Measurements from ENCODE around the gene DYSF.

Gene DYSF

GRCh38 chr2:71683070-71683469, 229.7 kb downstream of the DYSF start:
- in situ Hi-C loops (cut with HindIII; ENCODE audit: low sequenced_read_pairs), result no loop called here

- in situ Hi-C loops (cut with HindIII; ENCODE audit: low sequenced_read_pairs), result no loop called here
These were observed 230.3 kb downstream of the DYSF start for GRCh38 chr2:71683666-71684065.

DNA sequence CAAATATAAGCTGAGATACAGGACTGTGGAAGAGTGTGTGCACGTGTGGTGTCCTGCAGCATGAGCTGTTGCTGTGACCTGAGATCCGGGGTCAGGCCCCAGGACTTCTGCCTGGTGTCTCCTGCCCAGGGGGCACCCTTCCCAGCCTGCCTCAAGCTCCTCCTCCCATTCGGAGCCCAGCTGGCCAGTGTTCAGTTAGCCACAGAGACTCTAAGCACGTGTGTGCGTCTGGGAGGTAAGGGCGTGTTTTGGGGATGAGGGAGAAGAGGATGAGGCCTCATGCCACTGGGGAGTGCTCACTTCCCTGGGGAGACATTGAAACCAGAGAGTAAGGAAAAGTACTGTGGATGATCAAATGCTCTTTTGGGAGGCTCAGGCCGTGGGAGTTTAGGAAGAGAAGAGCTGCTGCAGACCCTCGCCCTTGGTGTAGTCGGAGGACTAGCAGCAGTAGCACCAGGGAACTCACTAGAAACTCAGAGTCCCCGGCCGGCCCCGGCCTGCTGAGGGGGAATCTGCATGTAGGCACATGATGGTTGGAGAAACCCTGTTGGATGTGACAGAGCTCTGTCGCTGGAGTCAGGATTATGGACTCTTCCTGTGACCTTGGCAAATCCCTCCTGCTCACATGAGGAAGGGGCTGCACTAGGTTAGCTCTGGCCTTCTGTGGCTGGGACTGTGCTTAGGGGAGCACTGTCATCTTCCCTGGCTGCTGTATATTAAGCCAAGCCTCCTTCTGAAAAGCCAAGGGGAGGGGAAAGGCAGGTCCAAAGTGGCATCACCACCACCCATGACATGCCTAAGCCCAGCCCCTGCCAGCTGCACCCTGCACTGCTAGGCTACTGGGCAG, 231.1 kb downstream of the DYSF start:
- in situ Hi-C loops (cut with HindIII; ENCODE audit: low sequenced_read_pairs), result no loop called here

- in situ Hi-C loops (cut with HindIII; ENCODE audit: low sequenced_read_pairs), result no loop called here
These were observed 231.9 kb downstream of the DYSF start for GRCh38 chr2:71685073-71685848.

GRCh38 chr2:71685941-71686611, 232.7 kb downstream of the DYSF start:
- in situ Hi-C loops (cut with HindIII; ENCODE audit: low sequenced_read_pairs), result no loop called here

GRCh38 chr2:71686781-71687180, 233.4 kb downstream of the DYSF start:
- in situ Hi-C loops (cut with HindIII; ENCODE audit: low sequenced_read_pairs), result no loop called here

GRCh38 chr2:71687412-71687811, 234.1 kb downstream of the DYSF start:
- in situ Hi-C loops (cut with HindIII; ENCODE audit: low sequenced_read_pairs), result no loop called here

DNA sequence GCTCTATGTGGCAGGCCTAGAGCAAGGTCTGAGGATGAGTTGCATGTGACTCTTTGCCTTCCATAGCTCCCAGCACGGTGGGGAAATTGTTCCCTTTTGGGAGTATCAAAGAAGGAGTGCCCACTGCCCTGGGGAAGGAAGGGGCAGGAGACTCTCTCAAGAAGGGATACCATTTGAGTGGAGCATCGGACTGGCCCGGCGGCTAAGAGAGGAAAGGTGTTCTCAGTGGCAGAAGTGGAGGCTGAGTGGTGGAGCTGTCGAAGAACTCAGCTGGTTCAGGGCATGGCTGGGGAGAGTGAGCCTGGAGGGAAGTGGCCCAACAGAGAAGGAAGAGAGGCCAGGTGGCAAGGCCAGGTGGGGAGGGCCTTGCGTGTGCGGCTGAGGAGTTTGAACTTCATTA, 235.2 kb downstream of the DYSF start:
- in situ Hi-C loops (cut with HindIII; ENCODE audit: low sequenced_read_pairs), result no loop called here

GRCh38 chr2:71689393-71689792, 236.0 kb downstream of the DYSF start:
- in situ Hi-C loops (cut with HindIII; ENCODE audit: low sequenced_read_pairs), result no loop called here

DNA sequence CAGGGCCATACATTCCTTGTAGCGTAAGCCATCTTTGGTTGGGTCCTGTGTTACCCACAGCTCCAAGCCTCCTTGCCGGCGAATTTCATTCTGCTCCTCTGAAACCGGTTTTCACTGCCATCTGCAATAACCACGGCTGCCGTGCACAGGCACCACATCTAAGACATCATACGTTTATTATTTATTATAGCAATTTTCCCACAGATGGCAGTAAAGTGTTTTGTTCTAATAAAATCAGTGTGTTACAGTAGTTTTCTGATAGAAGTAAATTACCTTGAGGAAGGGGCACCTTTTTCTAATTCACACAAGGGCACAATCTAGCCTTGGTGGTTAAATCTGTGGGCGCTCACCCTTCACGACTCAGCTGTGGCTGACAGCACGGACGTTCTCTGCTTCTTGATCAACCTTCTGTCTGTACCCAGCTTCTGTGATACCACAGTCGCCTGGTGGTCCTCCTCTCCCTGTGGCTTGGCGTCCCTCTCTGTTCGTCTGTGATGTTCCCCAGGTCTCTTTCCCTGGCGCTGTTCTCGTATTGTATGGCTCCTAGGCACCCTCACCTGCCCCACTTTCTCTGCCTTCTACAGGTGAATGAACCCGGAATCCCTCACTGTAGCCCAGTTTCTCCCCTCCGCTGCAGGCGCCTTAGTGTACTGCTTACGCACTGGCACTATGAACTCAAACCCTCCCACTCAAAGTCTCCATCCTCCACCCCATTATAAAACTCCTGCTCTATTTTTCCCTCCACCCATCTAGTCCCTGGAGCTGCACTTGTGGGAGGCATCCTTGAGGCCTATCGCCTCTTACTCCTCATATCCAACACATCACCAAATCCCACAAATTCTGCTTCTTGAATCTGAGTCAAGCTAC, 236.8 kb downstream of the DYSF start:
- in situ Hi-C loops (cut with HindIII; ENCODE audit: low sequenced_read_pairs), result no loop called here

DNA sequence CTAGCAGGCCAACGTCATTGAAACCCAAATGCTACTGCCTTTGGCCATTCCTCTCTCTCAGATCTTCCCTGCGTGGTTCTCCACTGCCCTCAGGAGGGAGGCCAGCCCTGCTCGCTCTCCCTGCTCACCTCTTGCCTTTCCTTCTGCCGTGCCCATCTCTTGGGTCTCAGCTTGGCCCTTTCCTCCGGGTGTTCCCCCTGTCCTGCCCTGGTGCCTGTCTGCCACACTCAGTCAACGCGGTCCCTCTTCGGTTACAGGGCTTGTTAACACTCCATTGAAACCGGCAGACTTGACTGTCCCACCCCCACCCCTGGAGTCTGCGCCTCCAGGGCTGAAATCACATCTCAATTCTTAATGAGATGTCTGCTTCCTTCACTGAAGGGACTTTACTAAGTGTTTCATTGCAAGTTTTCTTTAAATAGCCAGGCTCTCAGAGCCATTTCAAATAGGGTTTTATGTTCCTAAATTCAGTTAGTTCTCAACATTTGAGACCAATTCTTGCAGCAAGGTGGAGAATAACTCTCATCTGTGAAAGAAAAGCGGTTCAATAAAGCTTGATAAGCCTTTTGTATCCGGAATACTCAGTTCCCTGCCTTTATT, 237.6 kb downstream of the DYSF start:
- in situ Hi-C loops (cut with HindIII; ENCODE audit: low sequenced_read_pairs), result no loop called here

GRCh38 chr2:71691747-71692441, 238.5 kb downstream of the DYSF start:
- in situ Hi-C loops (cut with HindIII; ENCODE audit: low sequenced_read_pairs), result no loop called here

DNA sequence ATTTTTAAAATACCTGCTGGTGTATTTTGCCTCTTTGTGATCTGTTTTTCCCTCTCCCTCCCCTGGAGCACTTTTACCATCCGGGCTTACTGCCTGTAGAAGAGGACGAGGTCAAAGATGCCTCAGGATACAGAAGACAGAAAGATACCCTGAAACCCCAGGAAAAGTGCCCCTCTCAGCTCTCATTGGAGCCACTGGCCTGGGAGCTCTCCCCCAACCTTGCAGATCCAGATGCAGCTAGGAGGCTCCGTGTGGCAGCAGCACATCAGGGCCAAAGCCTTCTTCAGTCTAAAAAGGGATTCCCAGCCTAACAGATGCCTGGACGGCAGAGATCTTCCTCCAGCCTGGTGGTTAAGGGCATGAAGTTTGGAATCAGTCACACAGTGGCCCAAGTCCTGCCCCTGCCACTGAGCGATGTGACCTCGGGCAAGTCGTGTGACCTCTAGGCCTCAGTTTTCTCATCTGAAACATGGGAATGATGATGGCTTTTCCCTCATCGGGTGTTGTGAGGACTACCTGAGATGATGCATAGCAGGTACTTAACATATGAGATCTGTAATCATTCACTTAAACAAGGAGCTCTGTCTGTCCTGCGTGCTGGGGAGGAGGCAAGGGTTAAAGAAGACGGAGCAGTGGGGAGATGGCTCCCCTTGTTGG, 239.4 kb downstream of the DYSF start:
- in situ Hi-C loops (cut with HindIII; ENCODE audit: low sequenced_read_pairs), result no loop called here

DNA sequence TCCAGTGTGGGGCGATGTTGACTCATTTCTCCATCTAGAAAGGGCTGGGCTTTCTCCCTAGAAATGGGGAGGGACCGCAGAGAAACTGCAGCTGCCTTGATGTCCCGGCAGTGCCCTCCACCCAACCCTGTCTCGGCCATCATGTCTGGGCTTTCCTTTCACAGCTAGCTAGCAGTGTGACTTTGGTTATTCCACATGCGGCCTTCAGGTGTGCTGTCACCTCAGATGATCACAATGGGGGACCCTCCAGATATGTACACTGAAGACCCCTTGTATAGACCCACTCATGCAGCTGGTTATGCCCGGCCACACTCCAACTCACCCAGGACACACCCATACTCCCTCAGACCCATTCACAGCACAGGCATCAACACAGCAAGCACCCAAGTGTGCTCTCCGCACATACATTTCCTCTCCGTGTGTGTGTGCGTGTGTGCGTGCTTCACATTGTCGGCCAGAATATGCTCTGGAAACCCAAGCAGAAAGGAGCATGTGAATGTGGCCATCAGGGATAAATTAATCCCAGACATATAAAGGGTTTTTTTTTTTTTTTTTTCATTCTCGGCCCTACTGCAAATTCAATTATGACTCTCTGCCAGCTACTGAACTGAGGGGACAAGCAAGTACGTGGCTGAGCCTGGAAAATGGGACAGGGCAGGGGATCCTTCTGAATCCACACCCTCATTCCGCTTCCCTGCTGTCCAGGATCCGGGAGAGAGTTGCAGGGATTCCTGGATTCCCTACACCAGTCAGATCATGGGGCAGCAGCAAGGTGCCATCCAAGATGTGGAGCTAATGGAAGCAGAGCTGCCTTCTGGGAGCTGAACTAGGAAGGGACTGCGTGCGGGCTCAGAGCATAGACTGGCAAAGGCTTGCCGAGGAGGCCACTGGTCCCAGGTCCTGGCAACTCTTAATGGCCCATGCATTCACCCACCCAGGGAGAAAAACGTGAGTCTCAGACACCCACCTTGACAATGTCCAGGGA, 240.2 kb downstream of the DYSF start:
- in situ Hi-C loops (cut with HindIII; ENCODE audit: low sequenced_read_pairs), result no loop called here

GRCh38 chr2:71694501-71695234, 241.3 kb downstream of the DYSF start:
- in situ Hi-C loops (cut with HindIII; ENCODE audit: low sequenced_read_pairs), result no loop called here

GRCh38 chr2:71695235-71696120, 242.1 kb downstream of the DYSF start:
- in situ Hi-C loops (cut with HindIII; ENCODE audit: low sequenced_read_pairs), result no loop called here

Data from endothelial cell of hepatic sinusoid (primary cell).